ENCODE measurements around the gene PLCL2. TPM values are rescaled to one million over a fixed set of nuclear protein-coding genes. Genes with fewer than 3 reads are reported as not detected.

PLCL2 gene
- total and polyA plus RNA-seq, 2 donors = 7.0 to 17.8 TPM

GRCh38 chr3:16999871-17000270 is 115.1 kb downstream of the PLCL2 start:
- H3K27me3 ChIP-seq (ENCODE audit: control insufficient read depth in 2 of 2, insufficient read depth in 1 of 2, low read length in 1 of 2) = no peaks in the 10 kb centered on the region
- H3K36me3 ChIP-seq (ENCODE audit: control insufficient read depth in 2 of 2, insufficient read depth in 2 of 2, low read length in 1 of 2) = no peaks in the 10 kb centered on the region
- peaks cover 6 to 11% of the 10 kb centered on the region in 2 donors for H3K4me1 ChIP-seq (ENCODE audit: control insufficient read depth in 2 of 2, insufficient read depth in 2 of 2, low read length in 2 of 2)
- H3K9me3 ChIP-seq (ENCODE audit: control insufficient read depth in 2 of 2, insufficient read depth in 1 of 2, low read length in 1 of 2) = no peaks in the 10 kb centered on the region
- H3K27ac ChIP-seq (ENCODE audit: low read depth in 1 of 2, low read length in 1 of 2) = no peak overlapping the region
- DNase-seq (ENCODE audit: low read depth in 6 of 9, low spot score in 9 of 9) = no peak
- H3K4me3 ChIP-seq (ENCODE audit: low read length in 2 of 2) = no peak overlapping the region

GRCh38 chr3:17003457-17003856 is 118.7 kb downstream of the PLCL2 start:
- Histone ChIP-seq H3K27me3 (ENCODE audit: control insufficient read depth in 2 of 2, insufficient read depth in 1 of 2, low read length in 1 of 2) (no peaks in the 10 kb centered on the region), H3K27ac (ENCODE audit: low read depth in 1 of 2, low read length in 1 of 2) (no peak overlapping the region), H3K4me3 (ENCODE audit: low read length in 2 of 2) (no peak overlapping the region), H3K4me1 (ENCODE audit: control insufficient read depth in 2 of 2, insufficient read depth in 2 of 2, low read length in 2 of 2) (peaks cover 0 to 4% of the 10 kb centered on the region in 2 donors), H3K36me3 (ENCODE audit: control insufficient read depth in 2 of 2, insufficient read depth in 2 of 2, low read length in 1 of 2) (no peaks in the 10 kb centered on the region), H3K9me3 (ENCODE audit: control insufficient read depth in 2 of 2, insufficient read depth in 1 of 2, low read length in 1 of 2) (no peaks in the 10 kb centered on the region)
- DNase-seq (ENCODE audit: low read depth in 6 of 9, low spot score in 9 of 9) = no peak

DNA sequence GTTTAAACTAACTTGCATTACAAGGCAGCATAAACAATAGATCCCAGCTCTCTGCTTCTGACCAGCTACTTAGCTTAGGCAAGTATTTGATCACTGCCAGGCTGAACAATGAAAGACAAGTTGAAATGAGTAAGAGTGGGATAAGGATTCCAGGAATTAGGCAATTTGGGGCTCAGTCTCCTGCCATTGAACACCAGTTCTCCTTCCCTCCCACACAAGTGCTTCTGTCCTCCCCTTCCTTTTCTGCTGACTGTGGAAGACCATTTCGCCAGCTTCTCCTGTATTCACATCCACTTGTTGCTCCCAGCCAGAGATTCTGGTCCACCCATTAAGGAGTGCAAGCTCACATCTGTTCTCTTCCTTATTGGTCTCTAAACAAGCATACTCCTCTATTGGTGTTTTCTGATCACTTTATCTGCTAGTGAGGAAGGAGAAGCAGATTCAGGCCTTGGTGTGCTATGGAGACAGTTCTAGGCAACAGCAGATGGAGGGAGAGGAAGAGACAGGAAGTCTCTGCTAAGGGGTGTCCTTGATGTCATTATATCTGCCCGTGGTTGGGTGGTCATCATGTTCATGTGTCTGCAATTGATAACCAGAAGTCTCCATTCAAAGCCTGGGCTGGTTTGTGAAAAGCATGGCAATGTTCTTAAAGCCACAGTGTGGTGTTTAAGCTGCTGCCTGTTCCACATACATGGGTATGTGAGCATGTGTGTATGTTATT is 121.5 kb downstream of the PLCL2 start:
- H3K9me3 ChIP-seq (ENCODE audit: control insufficient read depth in 2 of 2, insufficient read depth in 1 of 2, low read length in 1 of 2) = no peaks in the 10 kb centered on the region
- H3K27me3 ChIP-seq (ENCODE audit: control insufficient read depth in 2 of 2, insufficient read depth in 1 of 2, low read length in 1 of 2) = no peaks in the 10 kb centered on the region
- peaks cover 0 to 4% of the 10 kb centered on the region in 2 donors for H3K4me1 ChIP-seq (ENCODE audit: control insufficient read depth in 2 of 2, insufficient read depth in 2 of 2, low read length in 2 of 2)
- H3K36me3 ChIP-seq (ENCODE audit: control insufficient read depth in 2 of 2, insufficient read depth in 2 of 2, low read length in 1 of 2) = peaks cover 0 to 7% of the 10 kb centered on the region in 2 donors
- no peak for DNase-seq (ENCODE audit: low read depth in 6 of 9, low spot score in 9 of 9)
- 52% methylated on average over 2 of the region's 2 CpGs for WGBS
- H3K27ac ChIP-seq (ENCODE audit: low read depth in 1 of 2, low read length in 1 of 2) = no peak overlapping the region
- no peak overlapping the region for H3K4me3 ChIP-seq (ENCODE audit: low read length in 2 of 2)

DNA sequence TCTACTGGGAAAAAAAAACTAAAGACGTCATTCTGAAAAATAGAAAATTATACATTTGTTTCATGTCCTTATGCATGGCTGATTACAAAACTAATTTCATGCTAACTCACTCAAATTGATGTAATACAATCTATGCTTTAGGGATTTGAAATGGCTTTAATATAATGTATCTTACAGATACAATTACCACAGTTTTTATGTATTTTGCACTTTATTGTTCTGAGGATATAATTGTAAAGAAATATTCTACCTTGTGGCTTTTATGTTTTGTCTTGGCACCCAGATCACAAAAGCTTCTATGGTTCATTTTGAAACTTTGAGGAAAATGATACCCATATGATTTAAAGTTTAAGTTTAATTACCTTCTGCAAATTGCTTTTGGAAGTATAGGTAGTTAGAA is 122.5 kb downstream of the PLCL2 start:
- H3K4me3 ChIP-seq (ENCODE audit: low read length in 2 of 2) = no peak overlapping the region
- WGBS = 96% methylated on average over 1 of the region's 1 CpG
- H3K27me3 ChIP-seq (ENCODE audit: control insufficient read depth in 2 of 2, insufficient read depth in 1 of 2, low read length in 1 of 2) = no peaks in the 10 kb centered on the region
- H3K36me3 ChIP-seq (ENCODE audit: control insufficient read depth in 2 of 2, insufficient read depth in 2 of 2, low read length in 1 of 2) = peaks cover 0 to 12% of the 10 kb centered on the region in 2 donors
- no peaks in the 10 kb centered on the region for H3K9me3 ChIP-seq (ENCODE audit: control insufficient read depth in 2 of 2, insufficient read depth in 1 of 2, low read length in 1 of 2)
- peaks cover 0 to 4% of the 10 kb centered on the region in 2 donors for H3K4me1 ChIP-seq (ENCODE audit: control insufficient read depth in 2 of 2, insufficient read depth in 2 of 2, low read length in 2 of 2)
- no peak for DNase-seq (ENCODE audit: low read depth in 6 of 9, low spot score in 9 of 9)
- no peak overlapping the region for H3K27ac ChIP-seq (ENCODE audit: low read depth in 1 of 2, low read length in 1 of 2)

DNA sequence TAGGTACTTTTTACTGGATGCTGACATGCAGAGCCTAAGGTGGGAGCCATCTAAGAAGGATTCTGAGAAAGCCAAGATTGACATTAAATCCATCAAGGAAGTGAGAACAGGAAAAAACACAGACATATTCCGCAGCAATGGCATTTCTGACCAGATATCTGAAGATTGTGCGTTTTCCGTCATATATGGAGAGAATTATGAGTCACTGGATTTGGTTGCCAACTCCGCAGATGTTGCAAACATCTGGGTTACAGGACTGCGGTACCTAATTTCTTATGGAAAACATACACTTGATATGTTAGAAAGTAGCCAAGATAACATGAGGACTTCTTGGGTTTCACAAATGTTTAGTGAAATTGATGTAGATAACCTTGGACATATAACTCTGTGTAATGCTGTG is 125.1 kb downstream of the PLCL2 start:
- no peak overlapping the region for H3K4me3 ChIP-seq (ENCODE audit: low read length in 2 of 2)
- DNase-seq (ENCODE audit: low read depth in 6 of 9, low spot score in 9 of 9) = no peak
- no peaks in the 10 kb centered on the region for H3K27me3 ChIP-seq (ENCODE audit: control insufficient read depth in 2 of 2, insufficient read depth in 1 of 2, low read length in 1 of 2)
- peaks cover 0 to 4% of the 10 kb centered on the region in 2 donors for H3K4me1 ChIP-seq (ENCODE audit: control insufficient read depth in 2 of 2, insufficient read depth in 2 of 2, low read length in 2 of 2)
- H3K27ac ChIP-seq (ENCODE audit: low read depth in 1 of 2, low read length in 1 of 2) = no peak overlapping the region
- H3K36me3 ChIP-seq (ENCODE audit: control insufficient read depth in 2 of 2, insufficient read depth in 2 of 2, low read length in 1 of 2) = peaks cover 0 to 12% of the 10 kb centered on the region in 2 donors
- no peaks in the 10 kb centered on the region for H3K9me3 ChIP-seq (ENCODE audit: control insufficient read depth in 2 of 2, insufficient read depth in 1 of 2, low read length in 1 of 2)
- 99% methylated on average over 5 of the region's 5 CpGs for WGBS

- WGBS = 98% methylated on average over 10 of the region's 10 CpGs
- H3K4me3 ChIP-seq (ENCODE audit: low read length in 2 of 2) = no peak overlapping the region
- H3K4me1 ChIP-seq (ENCODE audit: control insufficient read depth in 2 of 2, insufficient read depth in 2 of 2, low read length in 2 of 2) = no peaks in the 10 kb centered on the region
- no peak overlapping the region for H3K27ac ChIP-seq (ENCODE audit: low read depth in 1 of 2, low read length in 1 of 2)
- peaks cover 0 to 12% of the 10 kb centered on the region in 2 donors for H3K36me3 ChIP-seq (ENCODE audit: control insufficient read depth in 2 of 2, insufficient read depth in 2 of 2, low read length in 1 of 2)
- H3K9me3 ChIP-seq (ENCODE audit: control insufficient read depth in 2 of 2, insufficient read depth in 1 of 2, low read length in 1 of 2) = no peaks in the 10 kb centered on the region
- H3K27me3 ChIP-seq (ENCODE audit: control insufficient read depth in 2 of 2, insufficient read depth in 1 of 2, low read length in 1 of 2) = no peaks in the 10 kb centered on the region
- no peak for DNase-seq (ENCODE audit: low read depth in 6 of 9, low spot score in 9 of 9)
Observed at GRCh38 chr3:17011728-17012338, 127.1 kb downstream of the PLCL2 start.

- no peak overlapping the region for H3K27ac ChIP-seq (ENCODE audit: low read depth in 1 of 2, low read length in 1 of 2)
Observed at GRCh38 chr3:17013050-17013449, 128.3 kb downstream of the PLCL2 start.

GRCh38 chr3:17013571-17013970 is 128.8 kb downstream of the PLCL2 start:
- Histone ChIP-seq H3K27ac (ENCODE audit: low read depth in 1 of 2, low read length in 1 of 2) (no peak overlapping the region), H3K9me3 (ENCODE audit: control insufficient read depth in 2 of 2, insufficient read depth in 1 of 2, low read length in 1 of 2) (no peaks in the 10 kb centered on the region)

More at GRCh38 chr3:17013050-17013449, 128.3 kb downstream of the PLCL2 start:
- Histone ChIP-seq H3K36me3 (ENCODE audit: control insufficient read depth in 2 of 2, insufficient read depth in 2 of 2, low read length in 1 of 2) (peaks cover 0 to 12% of the 10 kb centered on the region in 2 donors), H3K9me3 (ENCODE audit: control insufficient read depth in 2 of 2, insufficient read depth in 1 of 2, low read length in 1 of 2) (no peaks in the 10 kb centered on the region), H3K4me3 (ENCODE audit: low read length in 2 of 2) (no peak overlapping the region), H3K27me3 (ENCODE audit: control insufficient read depth in 2 of 2, insufficient read depth in 1 of 2, low read length in 1 of 2) (no peaks in the 10 kb centered on the region), H3K4me1 (ENCODE audit: control insufficient read depth in 2 of 2, insufficient read depth in 2 of 2, low read length in 2 of 2) (no peaks in the 10 kb centered on the region)
- 95% methylated on average over 2 of the region's 2 CpGs for WGBS
- DNase-seq (ENCODE audit: low read depth in 6 of 9, low spot score in 9 of 9) = no peak

DNA sequence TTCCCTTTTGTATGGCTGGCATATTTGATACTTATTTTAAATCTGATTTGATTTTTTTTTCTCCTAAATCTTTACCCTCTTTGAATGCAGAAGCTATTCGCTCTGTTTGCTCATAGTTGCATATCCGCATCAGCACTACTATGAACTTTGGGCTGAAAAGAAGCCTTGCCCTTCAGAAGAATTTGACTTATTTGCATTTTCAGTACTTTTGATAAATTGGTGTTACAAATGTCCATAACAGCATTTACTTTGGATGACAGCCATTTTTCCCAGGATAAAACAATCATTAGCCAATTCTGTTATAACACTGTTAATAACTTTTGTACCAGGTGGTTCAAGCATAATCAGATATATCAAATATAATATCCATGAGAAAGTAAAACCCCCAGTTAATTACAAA is 129.5 kb downstream of the PLCL2 start:
- DNase-seq (ENCODE audit: low read depth in 6 of 9, low spot score in 9 of 9) = no peak
- Histone ChIP-seq H3K4me3 (ENCODE audit: low read length in 2 of 2) (no peak overlapping the region), H3K36me3 (ENCODE audit: control insufficient read depth in 2 of 2, insufficient read depth in 2 of 2, low read length in 1 of 2) (peaks cover 0 to 12% of the 10 kb centered on the region in 2 donors), H3K9me3 (ENCODE audit: control insufficient read depth in 2 of 2, insufficient read depth in 1 of 2, low read length in 1 of 2) (no peaks in the 10 kb centered on the region), H3K4me1 (ENCODE audit: control insufficient read depth in 2 of 2, insufficient read depth in 2 of 2, low read length in 2 of 2) (no peaks in the 10 kb centered on the region), H3K27me3 (ENCODE audit: control insufficient read depth in 2 of 2, insufficient read depth in 1 of 2, low read length in 1 of 2) (no peaks in the 10 kb centered on the region), H3K27ac (ENCODE audit: low read depth in 1 of 2, low read length in 1 of 2) (no peak overlapping the region)
- over 99% methylated on average over 2 of the region's 2 CpGs for WGBS

More at GRCh38 chr3:17013571-17013970, 128.8 kb downstream of the PLCL2 start:
- no peak for DNase-seq (ENCODE audit: low read depth in 6 of 9, low spot score in 9 of 9)
- WGBS = 97% methylated on average over 4 of the region's 4 CpGs
- Histone ChIP-seq H3K4me1 (ENCODE audit: control insufficient read depth in 2 of 2, insufficient read depth in 2 of 2, low read length in 2 of 2) (no peaks in the 10 kb centered on the region), H3K36me3 (ENCODE audit: control insufficient read depth in 2 of 2, insufficient read depth in 2 of 2, low read length in 1 of 2) (peaks cover 0 to 12% of the 10 kb centered on the region in 2 donors), H3K4me3 (ENCODE audit: low read length in 2 of 2) (no peak overlapping the region), H3K27me3 (ENCODE audit: control insufficient read depth in 2 of 2, insufficient read depth in 1 of 2, low read length in 1 of 2) (no peaks in the 10 kb centered on the region)
